Islet of Langerhans (tissue), 1 donor: ENCODE measurements around the gene STOM.

Experiments used
- FAIRE-seq: peaks from one replicate; lab custom pipeline; 2011; peaks lifted over from hg19 to GRCh38; lab: Jason Lieb, UNC

The STOM gene

DNA sequence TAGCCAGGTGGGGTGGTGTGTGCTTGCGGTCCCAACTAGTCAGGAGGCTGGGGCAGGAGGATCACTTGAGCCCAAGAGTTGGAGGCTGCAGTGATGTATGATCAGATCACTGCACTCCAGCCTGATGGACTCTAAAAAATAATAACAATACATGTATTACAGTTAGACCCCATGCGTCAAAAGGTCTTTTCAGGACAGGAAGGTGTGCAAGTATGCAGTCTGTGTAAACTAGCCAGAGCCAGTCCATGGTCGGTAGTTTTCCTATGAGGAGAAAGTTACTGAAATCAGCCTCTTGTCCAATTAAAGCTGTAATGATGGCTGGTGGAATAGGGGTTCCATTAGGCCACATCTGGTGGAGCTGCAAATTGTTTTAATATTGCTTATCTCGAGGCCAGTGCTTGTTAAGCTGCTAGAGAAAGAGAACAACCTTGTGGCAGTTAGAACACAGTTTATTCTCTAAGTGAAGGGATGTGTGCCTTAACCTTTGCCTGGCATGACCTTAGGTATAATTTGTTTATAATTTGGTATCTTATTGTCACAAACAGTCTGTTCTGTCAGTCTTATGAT is 1.5 kb upstream of the STOM start:
- FAIRE-seq = no peak

DNA sequence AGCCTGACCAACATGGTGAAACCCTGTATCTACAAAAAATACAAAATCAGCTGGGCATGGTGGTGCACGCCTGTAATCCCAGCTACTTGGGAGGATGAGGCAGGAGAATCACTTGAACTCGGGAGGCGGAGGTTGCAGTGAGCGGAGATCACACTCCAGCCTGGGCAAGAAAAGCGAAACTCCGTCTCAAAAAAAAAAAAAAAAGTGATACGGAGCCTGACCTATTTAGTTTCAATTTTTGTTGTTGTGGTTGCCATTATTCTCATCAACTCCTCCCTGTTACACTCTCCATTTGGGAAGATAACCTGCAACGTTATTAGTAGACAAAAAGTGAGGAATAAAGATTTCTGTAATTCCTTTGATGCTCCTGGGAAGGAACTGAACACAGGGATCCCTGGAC is 1.3 kb downstream of the STOM start:
- no peak for FAIRE-seq

DNA sequence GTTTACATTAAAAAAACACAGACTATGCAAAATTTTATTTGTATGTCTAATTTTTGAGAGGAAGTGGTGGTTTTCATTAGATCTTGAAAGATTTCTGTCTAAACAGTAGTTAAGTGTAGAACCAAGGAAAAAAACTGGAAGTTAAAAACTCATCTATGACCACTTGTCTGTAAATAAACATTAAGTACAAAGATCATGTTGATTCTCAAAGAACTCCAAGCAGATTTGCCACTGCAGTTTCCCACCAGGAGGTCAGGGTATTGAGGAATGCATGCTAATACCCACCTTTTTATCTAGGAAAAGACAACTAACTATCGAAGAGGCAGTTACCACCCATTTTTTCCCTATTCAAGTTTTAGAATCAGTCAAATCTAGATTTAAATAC is 1.9 kb downstream of the STOM start:
- FAIRE-seq = no peak

DNA sequence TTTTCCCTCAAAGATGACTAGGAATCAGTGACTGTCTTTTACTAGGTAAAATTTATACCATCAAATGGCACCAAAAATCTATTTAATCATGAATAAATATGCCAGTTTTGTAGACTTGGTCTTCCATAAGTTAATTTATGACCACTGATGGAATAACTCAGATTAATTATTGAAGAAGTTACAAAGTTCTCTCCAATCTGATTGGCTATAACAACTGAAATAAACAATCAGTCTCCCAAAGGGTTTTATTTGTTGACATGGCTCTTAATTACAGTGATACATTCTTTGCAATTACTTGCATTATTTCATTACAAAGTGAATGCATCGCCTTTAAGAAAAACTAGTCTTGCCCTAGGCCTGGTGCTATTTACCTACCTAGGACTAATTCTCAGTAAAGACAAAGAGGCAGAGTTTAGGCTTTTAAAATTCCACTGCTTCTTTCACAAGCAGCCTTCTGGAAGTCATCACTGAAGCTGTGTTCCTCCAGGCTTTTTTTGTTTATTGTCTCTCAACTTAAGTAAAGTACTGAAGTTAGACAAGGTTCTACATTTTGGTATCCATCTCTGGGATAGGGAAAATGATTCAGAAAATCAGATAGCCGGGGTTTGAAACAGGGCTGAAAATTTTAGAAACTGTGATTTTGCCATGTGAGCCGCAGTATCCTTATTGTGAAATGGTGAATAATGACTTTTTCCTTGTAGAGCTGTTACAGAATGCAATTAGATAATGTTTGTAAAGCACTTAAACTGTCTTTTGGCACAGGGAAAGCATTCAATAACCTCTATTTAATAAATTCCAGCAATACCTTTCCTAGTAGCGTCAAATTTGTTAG is 2.5 kb downstream of the STOM start:
- FAIRE-seq = no peak

DNA sequence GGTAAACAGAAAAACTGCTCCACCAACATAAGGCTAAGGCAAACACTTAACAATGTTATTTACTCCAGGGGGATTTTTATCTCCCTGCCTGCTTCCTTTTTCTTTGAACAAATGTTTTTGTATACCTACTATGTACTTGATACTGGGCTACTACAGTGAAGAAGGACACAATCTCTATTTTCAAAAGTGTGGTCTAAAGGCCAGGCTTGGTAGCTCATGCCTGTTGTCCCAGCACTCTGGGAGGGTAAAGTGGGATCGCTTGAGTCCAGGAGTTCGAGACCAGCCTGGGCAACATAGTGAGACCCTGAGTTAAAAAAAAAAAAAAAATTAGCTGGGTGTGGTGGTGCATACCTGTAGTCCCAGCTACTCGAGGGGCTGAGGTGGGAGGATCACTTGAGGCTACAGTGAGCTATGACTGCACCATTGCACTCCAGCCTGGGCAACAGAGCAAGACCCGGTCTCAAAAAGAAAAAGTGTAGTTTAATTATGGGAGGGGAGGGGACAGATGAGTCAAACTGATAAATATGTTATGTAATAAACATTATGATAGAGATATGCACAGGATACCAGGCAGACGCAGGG is 3.3 kb downstream of the STOM start:
- FAIRE-seq = no peak

DNA sequence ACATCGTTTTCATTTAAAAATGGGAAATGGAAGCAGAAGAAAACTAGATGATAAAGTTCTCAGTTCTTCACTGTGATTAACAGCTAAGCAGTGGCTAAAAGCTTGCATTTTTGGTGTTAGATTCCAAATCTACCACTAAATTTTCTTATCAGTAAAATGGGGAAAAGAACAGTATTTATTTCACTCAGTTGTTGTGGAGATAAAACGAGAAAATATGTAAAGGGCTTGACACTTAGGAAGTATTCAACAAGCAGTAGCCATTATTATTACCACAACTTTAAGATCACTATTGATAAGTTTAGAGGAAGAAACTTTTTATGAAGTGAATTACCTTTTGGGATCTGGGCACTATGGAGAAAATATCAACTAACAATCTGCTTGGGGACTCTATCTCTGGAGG is 4.5 kb downstream of the STOM start:
- no peak for FAIRE-seq

DNA sequence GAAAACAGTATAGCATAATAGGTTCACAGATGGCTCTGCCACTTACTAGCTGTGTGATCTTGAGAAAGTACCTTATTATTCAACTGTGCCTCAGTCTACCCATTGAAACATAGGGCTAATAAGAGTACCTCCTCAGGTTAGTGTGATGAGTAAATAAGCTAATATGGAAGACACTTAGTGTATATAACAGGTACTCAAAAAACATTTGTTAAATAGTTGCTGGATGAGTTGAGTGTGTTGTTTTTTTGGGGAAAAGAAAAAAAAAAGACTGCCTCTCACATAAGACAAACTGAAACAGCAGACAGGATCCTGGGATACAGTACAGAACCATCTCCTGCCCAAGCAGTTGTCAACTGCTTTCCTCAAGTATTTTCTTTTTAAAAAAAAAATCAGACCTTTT is 5.2 kb downstream of the STOM start:
- FAIRE-seq = no peak

DNA sequence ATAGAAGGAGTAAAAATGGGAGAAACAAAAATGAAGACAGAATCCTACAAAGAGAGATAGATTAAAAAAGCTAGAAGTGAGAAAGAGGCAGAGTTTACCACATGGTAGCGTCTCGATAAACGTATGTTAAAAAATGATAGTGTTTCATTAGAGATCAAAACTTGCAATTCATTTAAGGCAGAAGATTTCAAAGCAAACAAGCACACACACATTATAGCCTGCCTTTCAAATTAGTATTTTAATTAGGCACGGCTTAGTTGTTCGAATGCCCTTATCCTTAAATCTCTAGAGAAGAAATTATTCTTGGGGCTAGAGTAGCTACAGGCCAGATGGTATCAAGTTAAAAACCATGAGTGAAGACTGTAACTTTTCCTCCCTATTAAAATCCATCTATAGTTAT is 6.0 kb downstream of the STOM start:
- no peak for FAIRE-seq

DNA sequence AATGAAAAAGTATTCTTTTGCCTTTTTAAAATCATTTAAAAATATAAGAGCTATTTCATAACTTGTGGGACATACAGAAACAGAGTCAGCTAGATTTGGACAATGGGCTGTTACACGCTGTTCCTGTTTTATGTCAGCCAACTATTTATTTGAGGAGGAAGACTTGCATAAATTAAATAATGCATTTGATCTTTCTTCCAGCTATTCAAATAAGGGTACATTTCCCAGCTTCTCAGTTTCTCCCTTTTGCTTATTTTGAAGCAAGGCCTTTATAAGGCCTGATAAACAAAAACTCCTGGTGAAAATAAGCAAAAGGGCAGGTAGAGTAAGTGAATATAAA is 6.5 kb downstream of the STOM start:
- FAIRE-seq = no peak

DNA sequence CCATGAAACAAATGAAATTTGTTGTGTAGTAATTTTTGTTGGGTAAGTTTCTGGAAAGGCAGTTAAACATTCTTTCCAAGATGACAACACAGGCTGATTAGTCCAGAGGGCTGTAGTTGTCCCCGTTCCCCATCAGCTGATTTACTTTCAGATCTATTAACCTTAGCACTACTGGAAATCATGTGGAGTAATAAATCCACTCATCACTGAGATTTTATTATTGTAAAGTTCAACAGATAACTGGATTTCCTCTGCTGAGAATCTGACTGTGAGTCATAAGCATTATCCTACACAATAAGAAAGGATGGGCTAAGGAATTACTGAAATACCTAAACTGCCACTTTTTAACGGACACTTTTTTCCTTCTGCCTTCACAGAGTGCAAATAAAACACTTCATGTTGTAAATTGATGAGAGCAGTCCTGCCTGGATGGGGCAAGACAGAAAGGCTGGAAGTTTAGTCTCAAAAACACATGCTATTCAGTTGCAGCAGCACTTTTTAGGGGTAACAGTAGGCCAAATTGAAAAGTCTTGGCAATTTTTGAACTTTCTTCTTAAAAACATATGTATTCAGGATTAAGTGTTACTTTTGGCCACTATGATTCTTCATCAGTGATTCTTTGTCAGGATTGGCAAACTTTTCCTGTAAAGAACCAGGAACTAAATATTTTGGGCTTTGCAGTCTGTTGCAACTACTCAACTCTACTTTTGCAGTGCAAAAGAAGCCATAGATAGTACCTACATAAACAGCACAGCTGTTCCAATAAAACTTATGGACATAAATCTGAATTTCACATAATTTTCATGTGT is 7.0 kb downstream of the STOM start:
- no peak for FAIRE-seq

DNA sequence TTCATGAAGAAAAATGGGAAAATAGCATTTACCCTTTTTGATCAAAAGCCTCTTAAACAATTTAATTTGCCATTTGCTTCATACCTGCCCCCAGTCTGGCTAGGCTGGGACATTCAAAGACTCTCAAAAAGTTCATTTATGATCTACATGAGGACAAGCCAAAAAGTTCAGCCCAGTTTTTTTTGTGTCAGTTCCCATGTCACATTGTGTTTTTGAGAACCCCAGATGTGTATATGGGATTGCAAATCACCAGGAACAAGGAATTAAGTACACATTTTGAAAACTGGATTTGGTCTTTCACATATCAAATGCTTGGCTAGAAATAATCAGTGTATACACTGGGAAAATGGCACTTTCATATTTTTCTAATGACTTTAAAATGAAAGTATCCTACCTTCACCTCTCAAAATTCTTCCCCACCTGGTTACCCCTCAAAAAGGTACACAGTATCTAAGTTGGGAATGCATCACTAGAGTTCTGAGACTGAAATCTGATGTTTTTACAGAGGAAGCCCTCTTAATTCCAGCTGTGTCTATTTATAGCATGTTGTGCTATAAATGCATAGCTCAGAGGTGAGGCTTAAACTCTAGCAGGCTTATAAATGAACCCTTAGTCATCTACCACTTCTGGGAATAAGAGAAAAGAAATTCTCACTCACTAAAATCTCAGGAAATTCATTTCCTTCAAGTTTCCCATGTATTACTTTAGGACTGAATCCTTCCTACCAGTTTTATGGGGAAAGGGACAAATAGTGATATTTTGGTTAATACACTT is 9.3 kb downstream of the STOM start:
- FAIRE-seq = no peak

DNA sequence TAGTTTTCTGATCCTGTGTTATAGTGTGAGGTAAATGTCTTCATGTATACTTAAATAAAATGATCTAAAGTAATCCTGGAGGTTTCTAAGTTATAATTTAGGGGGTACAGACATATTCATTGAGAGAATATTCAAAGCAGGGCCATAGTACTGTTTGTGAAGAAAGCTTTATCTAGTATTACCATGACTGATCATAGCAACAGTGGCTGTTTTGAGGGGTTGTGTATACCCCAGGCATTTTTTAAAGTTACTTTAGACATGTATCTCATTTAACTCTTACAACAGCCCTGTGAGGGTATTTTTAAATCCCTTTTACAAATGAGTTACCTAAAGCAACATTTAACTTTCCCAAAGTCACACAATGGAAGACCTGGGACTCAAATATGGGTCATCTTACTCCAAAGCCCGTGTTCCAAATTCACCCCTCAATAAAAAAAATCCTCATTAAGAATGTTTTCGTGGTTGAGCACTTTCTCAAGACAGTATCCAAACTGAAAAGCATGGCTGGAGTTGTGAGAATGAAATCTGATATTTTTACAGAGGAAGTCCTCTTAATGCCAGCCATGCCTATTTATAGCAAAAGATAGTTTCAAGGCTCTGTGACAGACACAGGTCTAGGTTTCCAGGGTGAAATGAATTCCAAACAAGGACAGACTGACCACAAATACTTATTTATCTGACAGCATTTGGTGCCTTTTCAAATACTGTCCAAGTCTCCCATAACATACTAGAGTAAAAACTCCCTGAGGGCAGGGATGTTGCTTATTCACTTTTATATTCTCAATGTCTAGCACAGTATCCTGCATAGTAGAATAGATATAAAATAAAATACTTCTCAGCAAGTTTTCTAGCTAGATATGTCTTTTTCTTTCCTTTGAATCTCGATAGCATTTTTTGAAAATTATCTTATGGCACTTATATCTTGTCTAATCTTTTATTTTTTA is 10.4 kb downstream of the STOM start:
- no peak for FAIRE-seq

DNA sequence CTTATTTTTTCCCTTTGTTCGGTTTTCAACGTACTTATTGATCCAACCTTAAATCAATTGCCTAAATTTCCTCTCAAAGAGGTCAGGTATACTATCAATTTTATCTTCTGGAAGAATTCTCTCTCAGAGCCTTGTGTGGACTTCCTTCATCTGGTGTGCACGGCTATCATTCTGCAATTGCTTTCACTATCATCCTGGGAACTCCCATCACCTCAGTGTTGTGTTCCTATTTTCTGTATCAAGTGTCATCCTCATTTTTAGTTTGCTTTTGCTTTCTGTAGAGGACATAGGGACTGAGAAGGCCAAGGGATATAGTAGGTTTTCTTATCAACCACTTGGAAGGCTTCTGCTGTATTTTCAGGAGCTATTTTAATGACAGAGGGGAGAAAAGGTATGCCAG is 11.3 kb downstream of the STOM start:
- FAIRE-seq = no peak

DNA sequence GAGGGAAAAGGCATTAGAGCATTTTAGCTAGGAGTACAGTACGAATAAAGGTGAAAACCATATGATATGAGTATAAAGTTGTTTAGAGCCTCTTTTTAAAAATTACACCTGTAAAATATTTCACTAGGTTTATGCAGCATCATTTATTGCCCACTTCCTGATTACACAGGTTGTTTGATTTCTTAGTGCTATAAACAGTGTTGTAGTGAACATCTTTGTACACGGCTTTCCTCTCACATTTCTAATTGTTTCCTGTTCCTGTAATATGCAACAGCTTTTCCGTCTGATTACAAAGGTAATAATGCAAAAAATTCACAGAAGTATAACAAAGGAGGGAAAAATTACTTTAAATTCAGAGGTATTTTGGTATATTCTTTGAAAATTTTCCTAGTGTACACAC is 13.0 kb downstream of the STOM start:
- no peak for FAIRE-seq

DNA sequence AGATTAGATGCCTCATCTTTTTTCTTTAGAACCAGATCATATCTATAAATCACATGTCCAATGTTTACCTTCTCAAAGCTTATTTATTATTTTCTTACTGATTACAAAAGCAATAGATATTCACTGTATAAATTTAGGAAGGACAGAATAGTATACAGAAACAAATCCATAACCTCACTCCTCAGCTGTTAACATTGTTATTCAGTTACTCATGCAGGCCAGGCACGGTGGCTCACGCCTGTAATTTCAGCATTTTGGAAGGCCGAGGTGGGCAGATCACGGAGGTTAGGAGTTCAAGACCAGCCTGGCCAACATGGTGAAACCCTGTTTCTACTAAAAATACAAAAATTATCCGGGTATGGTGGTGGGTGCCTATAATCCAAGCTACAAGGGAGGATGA is 15.3 kb downstream of the STOM start:
- no peak for FAIRE-seq

DNA sequence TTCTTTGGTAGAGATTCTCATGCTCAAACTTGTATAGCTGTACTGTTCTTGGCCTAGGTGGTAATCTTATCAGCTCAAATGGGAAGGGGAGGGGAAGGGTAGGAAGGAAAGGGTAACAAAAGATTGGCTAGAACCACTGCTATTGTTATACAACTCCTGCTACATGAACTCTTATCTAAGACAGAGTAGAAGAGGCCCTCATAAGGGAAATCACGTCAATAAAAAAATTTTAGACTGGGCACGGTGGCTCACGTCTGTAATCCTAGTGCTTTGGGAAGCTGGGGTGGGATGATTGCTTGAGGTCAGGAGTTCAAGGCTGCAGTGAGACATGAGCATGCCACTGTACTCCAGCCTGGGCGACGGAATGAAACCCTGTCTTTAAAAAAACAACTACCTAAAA is 15.9 kb downstream of the STOM start:
- FAIRE-seq = no peak

DNA sequence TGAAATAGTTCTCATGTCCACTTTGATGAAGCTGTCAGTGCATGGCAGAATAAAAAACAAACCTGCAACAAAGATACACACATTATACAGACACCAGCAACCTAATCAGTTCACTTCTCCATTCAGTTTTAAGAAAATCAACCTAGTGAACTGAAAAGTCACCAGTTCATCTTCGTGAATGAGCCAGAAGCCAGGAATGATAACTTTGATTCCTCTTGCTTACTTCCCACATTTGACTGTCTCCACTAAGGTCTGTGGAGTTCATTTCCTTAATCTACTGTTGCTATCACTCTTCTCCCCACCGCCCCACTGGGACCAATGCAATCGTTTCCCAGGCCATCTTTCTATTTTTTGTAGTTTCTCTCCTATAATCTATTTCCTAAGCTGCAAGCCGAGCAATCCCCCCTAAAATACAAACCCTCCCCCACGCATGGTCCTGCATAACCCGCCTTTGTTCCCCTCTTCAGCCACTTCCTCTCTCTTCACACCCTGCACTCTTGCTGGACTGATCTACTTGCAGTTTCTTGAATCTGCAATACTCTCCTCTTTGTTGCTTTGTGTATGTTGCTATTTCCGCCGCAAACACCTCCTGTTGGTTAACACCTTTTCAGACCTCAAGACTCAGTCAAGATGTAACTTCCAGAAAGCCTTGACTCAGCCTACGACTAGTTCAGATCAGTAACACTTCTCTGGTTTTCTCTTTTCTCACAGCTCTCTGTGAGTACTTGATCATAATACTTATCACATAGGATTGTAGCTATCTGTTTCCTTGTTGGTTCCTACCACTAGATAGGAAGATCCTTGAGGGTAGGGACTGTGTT is 16.6 kb downstream of the STOM start:
- FAIRE-seq = no peak

DNA sequence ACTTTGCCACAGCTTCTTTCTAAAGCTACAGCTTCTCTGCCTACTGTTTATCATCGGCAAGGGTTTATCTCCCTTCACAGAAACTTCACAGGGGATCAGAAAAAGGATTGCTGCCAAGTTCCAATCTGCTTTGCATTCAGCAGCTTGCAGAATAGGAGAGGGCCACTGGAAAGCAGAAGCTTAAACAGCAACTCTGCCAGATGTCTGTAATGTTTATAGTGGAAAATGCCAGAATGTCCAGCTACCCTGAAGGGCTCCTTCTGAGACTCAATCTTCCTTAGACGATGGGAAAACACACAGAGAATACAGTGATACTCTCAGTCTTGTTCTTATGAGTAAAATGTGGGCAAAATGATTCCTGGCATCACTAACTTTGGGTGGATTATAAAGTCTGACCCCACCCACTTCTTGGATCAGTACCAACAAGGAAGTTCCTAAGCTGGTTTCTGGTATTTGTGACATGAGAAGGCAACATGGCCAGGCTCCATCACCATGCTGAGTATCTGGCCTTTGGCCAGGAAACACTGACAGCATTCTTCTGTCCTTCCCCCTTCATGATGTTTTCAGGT is 19.0 kb downstream of the STOM start:
- no peak for FAIRE-seq

DNA sequence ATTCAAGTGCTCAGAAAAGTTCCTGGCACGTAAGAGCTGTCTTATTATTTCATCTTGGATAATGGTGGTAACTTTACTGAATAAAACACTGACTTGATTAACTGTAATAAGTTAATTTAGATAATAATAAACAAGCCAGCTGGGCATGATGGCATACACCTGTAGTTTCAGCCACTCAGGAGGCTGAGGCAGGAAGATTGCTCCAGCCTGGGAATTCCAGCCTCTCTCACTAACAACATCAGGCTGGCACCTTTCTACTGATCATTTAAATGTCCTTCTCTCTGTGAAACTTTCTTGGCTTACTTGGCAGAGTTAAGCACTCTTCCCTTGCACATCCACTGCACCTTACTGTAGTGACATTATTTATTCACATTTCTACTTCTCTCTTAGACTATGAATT is 20.0 kb downstream of the STOM start:
- no peak for FAIRE-seq

DNA sequence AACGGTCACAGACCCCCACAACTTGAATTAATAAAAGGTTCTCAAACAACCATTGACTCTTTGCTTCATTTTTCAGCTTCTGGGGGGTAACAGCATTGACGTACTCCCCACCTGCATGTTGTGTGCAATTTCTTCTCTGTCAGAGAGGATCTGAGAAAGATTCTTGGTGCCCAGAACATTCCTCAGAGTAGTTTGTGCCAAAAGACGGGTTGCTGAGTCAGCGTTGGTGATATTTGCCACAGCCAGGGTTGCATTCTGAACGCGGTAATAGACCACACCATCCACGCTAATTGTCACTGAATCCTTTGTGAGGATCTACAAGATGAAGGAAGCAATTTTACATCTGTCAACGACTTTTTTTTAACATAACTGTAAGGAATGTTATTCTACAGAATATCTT is 21.0 kb downstream of the STOM start:
- FAIRE-seq = no peak
